ENCODE data around the gene VAV2.

VAV2 gene

GRCh38 chr9:134024828-134025605, 32.9 kb upstream of the VAV2 start, which contains the start of gene BRD3OS:
TSS of gene BRD3OS (plus strand) at chr9:134025481. CDS start at chr9:134026748, 1,267 bp downstream.
- H3K9me3 ChIP-seq (replicated peaks in 1 of 11): no peaks in the 10 kb centered on the region
- peak within 1 kb of the TSS in 10 of 11 experiments; percentile 39 to 73 (median 63); a peak in 20 of 22 replicates for H3K27ac ChIP-seq
- TF ChIP-seq Cebpa-rat (IDR thresholded peaks at IDR 0.05): no peak
- peaks cover 0 to 41% (median 30%) of the 10 kb centered on the region in 11 experiments; a peak in 14 of 22 replicates for H4K20me1 ChIP-seq
- peaks cover 11 to 36% (median 22%) of the 10 kb centered on the region in 11 experiments; a peak in 19 of 22 replicates for H3K36me3 ChIP-seq
- no peaks in the 10 kb centered on the region for H3K27me3 ChIP-seq
- peak within 1 kb of the TSS; percentile 67 to 82 (median 75) for H3K4me3 ChIP-seq
- peaks cover 13 to 29% (median 24%) of the 10 kb centered on the region in 10 experiments for H3K4me1 ChIP-seq
- H3K4me2 ChIP-seq: peak within 1 kb of the TSS; percentile 86 to 98 (median 92)
- peak within 1 kb of the TSS; percentile 70 to 84 (median 78); a peak in 21 of 22 replicates for H3K9ac ChIP-seq

- TF ChIP-seq Cebpa-rat (IDR thresholded peaks at IDR 0.05): no peak
- H3K9ac ChIP-seq: peak overlapping the region in 8 of 11 experiments; percentile 21 to 59 (median 33); a peak in 8 of 22 replicates
- peaks cover 13 to 28% (median 24%) of the 10 kb centered on the region in 10 experiments for H3K4me1 ChIP-seq
- peaks cover 8 to 29% (median 15%) of the 10 kb centered on the region in 11 experiments; a peak in 18 of 22 replicates for H3K36me3 ChIP-seq
- H4K20me1 ChIP-seq: peaks cover 0 to 34% (median 26%) of the 10 kb centered on the region in 11 experiments; a peak in 14 of 22 replicates
- H3K4me2 ChIP-seq: peak overlapping the region; percentile 46 to 80 (median 66)
- no peaks in the 10 kb centered on the region for H3K27me3 ChIP-seq
- peak overlapping the region in 5 of 11 experiments; percentile 11 to 47 (median 38); a peak in 5 of 22 replicates for H3K27ac ChIP-seq
- peak overlapping the region; percentile 9 to 65 (median 52); a peak in 16 of 20 replicates for H3K4me3 ChIP-seq
- no peaks in the 10 kb centered on the region for H3K9me3 ChIP-seq (replicated peaks in 1 of 11)
Observed at GRCh38 chr9:134024214-134024792, 32.2 kb upstream of the VAV2 start.

- 0 out of 20 replicates have a peak, but pooled peaks cover 0 to 2% (median 0%) of the 10 kb centered on the region in 10 experiments for H3K4me1 ChIP-seq
- H4K20me1 ChIP-seq: no peaks in the 10 kb centered on the region
- no peaks in the 10 kb centered on the region for H3K27me3 ChIP-seq
- no peak overlapping the region for H3K9ac ChIP-seq
- peaks cover 50 to 61% (median 53%) of the 10 kb centered on the region in 11 experiments for H3K9me3 ChIP-seq (replicated peaks in 1 of 11)
- no peak overlapping the region for H3K4me2 ChIP-seq
- TF ChIP-seq Cebpa-rat (IDR thresholded peaks at IDR 0.05): no peak
- H3K36me3 ChIP-seq: peaks cover 0 to 6% (median 0%) of the 10 kb centered on the region in 11 experiments; a peak in 4 of 22 replicates
- H3K27ac ChIP-seq: no peak overlapping the region
- peak overlapping the region in 3 of 10 experiments; percentile 5 to 26 (median 24); a peak in 2 of 20 replicates for H3K4me3 ChIP-seq
Observed at GRCh38 chr9:134014946-134015345, 22.8 kb upstream of the VAV2 start.

GRCh38 chr9:134011401-134011800, 19.3 kb upstream of the VAV2 start:
- Histone ChIP-seq H3K4me2 (no peak overlapping the region), H3K36me3 (peaks cover 0 to 6% (median 0%) of the 10 kb centered on the region in 11 experiments; a peak in 4 of 22 replicates), H3K9ac (no peak overlapping the region), H4K20me1 (no peaks in the 10 kb centered on the region), H3K9me3 (replicated peaks in 1 of 11) (peaks cover 40 to 50% (median 45%) of the 10 kb centered on the region in 11 experiments), H3K4me3 (no peak overlapping the region; a peak in 2 of 20 replicates), H3K4me1 (no peaks in the 10 kb centered on the region), H3K27ac (no peak overlapping the region), H3K27me3 (no peaks in the 10 kb centered on the region)
- no peak for TF ChIP-seq Cebpa-rat (IDR thresholded peaks at IDR 0.05)

DNA sequence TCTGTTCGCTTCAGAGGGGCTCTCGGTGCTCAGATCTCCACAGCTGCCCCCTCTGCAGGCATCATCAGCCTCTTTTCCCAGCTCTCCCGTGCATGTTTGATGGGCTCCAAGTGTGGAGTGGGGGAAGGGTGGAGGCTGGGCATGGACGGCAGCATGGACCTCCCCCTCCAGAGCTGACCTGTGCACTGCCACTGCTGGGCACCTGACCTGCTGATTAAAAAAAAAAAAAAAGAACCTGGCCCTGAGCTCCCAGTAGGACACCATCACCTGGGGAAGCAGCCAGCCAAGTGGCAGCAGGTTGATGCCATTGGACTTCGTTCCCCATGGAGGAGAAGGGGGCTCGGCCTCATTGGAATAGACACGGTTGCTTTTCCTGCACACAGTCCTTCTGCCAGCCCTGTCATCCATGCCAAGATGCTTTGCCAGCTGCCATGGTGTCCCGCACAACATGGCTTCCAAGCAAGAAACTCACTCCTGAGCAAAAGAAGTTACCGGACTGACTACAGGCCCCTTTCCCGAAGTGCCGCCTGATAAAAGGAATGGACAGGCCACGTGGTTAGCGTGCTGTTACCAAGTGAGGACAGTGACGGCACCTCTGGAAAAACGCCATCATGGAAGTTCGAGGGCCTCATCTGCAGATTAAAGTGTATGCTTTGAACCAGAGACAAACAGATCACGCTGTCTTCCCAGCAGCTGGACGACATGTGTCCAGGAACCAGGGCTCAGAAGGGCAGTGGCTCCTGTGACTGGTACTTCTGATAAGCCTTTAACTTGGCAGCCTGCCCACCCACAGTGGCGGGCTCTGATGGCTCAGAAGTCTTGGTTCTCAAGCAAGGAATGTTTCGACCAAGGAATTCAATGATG, 18.4 kb upstream of the VAV2 start:
- no peak overlapping the region for H3K4me3 ChIP-seq
- H3K27me3 ChIP-seq: no peaks in the 10 kb centered on the region
- TF ChIP-seq Cebpa-rat (IDR thresholded peaks at IDR 0.05): no peak
- H3K27ac ChIP-seq: no peak overlapping the region
- H4K20me1 ChIP-seq: no peaks in the 10 kb centered on the region
- H3K9ac ChIP-seq: no peak overlapping the region
- peaks cover 0 to 6% (median 0%) of the 10 kb centered on the region in 11 experiments; a peak in 4 of 22 replicates for H3K36me3 ChIP-seq
- peaks cover 32 to 41% (median 36%) of the 10 kb centered on the region in 11 experiments for H3K9me3 ChIP-seq (replicated peaks in 1 of 11)
- H3K4me1 ChIP-seq: no peaks in the 10 kb centered on the region
- no peak overlapping the region for H3K4me2 ChIP-seq

DNA sequence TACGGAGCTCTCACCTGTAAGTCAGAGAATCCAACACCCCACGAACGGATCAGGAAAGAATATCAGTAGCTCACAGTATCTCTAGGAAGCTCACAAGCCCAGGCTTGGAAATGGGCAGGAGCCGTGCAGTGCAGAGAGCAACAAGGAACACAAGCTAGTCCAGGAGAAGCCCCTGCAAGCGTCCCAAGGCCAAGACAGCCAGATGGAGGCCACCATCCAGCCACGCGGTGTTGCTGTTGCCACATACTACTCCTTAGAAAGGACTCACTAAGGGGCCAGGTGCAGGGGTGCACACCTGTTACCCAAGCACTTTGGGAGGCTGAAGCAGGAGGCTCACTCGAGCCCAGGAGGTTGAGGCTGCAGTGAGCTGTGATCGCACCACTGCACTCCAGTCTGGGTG, 15.4 kb upstream of the VAV2 start:
- TF ChIP-seq Cebpa-rat (IDR thresholded peaks at IDR 0.05): no peak
- Histone ChIP-seq H3K27ac (no peak overlapping the region), H4K20me1 (no peaks in the 10 kb centered on the region; a peak in 1 of 22 replicates), H3K9me3 (replicated peaks in 1 of 11) (peaks cover 16 to 24% (median 20%) of the 10 kb centered on the region in 11 experiments), H3K36me3 (no peaks in the 10 kb centered on the region), H3K9ac (no peak overlapping the region), H3K27me3 (no peaks in the 10 kb centered on the region), H3K4me3 (no peak overlapping the region), H3K4me2 (no peak overlapping the region), H3K4me1 (no peaks in the 10 kb centered on the region; a peak in 1 of 20 replicates)

GRCh38 chr9:134007150-134007549, 15.0 kb upstream of the VAV2 start:
- H3K27ac ChIP-seq: no peak overlapping the region
- no peak overlapping the region for H3K4me3 ChIP-seq
- no peak for TF ChIP-seq Cebpa-rat (IDR thresholded peaks at IDR 0.05)
- H3K4me2 ChIP-seq: no peak overlapping the region
- no peaks in the 10 kb centered on the region for H3K27me3 ChIP-seq
- no peaks in the 10 kb centered on the region; a peak in 1 of 20 replicates for H3K4me1 ChIP-seq
- H3K9me3 ChIP-seq (replicated peaks in 1 of 11): peaks cover 16 to 21% (median 18%) of the 10 kb centered on the region in 11 experiments
- no peaks in the 10 kb centered on the region for H3K36me3 ChIP-seq
- no peak overlapping the region for H3K9ac ChIP-seq
- no peaks in the 10 kb centered on the region; a peak in 1 of 22 replicates for H4K20me1 ChIP-seq

DNA sequence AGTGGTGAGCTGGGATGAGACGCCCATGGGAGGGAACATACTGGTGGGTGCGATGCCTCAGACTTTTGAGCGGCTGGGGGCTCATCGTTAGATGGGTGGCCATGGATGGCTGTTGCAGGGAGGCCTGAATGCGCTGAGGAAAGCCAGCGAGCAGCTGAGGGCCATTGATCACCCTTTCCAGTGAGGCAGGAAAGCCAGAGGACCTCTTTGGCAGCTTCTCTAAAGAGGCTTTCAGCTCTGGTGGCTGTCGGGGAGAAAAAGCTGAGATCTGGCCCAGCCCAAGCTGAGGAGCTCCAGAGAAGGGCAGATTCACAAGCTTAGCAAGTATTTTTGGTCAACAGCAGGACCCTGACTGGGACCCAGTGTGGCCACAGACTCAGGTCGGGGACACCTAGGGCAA, 13.3 kb upstream of the VAV2 start:
- H3K4me2 ChIP-seq: no peak overlapping the region

More for the DNA sequence above, 13.3 kb upstream of the VAV2 start:
- no peak for TF ChIP-seq Cebpa-rat (IDR thresholded peaks at IDR 0.05)
- no peak overlapping the region for H3K9ac ChIP-seq
- peaks cover under 1 to 5% (median 3%) of the 10 kb centered on the region in 11 experiments; a peak in 17 of 22 replicates for H3K9me3 ChIP-seq (replicated peaks in 1 of 11)
- no peaks in the 10 kb centered on the region for H3K27me3 ChIP-seq
- no peaks in the 10 kb centered on the region for H3K36me3 ChIP-seq
- no peak overlapping the region for H3K4me3 ChIP-seq
- no peak overlapping the region for H3K27ac ChIP-seq
- H4K20me1 ChIP-seq: no peaks in the 10 kb centered on the region; a peak in 1 of 22 replicates
- H3K4me1 ChIP-seq: no peaks in the 10 kb centered on the region; a peak in 1 of 20 replicates
